Activated T-cell treated with anti-CD3 and anti-CD28 coated beads for 48 hours (primary cell): Measurements from ENCODE around the gene ALDH2.
"Not testable (repeated sequence)": the region's sequence is repeated elsewhere in the genome, so short reads cannot be mapped to it uniquely, and the experiment has no call there.

Experiments used
- DNase-seq: peaks from one replicate; pipeline ENCODE4 v3.0.0-alpha.2; 2020; ENCODE audit warnings: low read depth

ALDH2 gene

DNA sequence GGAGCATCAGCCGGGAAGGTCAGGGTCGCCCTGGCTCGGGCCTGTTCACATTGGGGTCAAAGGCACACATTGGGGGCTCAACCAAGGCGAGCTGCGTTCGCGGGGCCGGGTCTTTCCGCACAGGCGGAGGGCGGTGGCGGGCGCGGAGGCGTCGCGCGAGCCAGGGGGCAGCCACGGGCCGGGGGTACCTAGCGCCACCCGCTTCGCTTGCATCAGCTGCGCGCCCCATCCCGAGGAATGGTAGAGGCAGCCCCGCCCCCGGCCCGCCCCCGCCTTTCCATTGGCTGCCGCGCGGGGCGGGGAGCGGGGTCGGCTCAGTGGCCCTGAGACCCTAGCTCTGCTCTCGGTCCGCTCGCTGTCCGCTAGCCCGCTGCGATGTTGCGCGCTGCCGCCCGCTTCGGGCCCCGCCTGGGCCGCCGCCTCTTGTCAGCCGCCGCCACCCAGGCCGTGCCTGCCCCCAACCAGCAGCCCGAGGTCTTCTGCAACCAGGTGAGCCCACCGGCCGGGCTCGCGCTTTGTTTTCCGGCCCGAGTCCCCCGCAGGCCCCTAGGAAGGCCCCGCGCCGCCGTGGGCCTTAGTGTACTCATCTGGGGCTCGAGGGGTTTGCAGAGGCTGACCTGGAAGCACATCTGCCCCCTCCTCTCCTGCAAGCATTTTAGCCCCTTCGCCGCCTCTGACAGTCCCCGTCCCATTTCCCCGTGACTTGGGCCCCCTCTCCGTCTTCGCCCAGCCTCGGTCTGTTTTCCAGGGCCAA lies at the start of gene ALDH2:
Gene ALDH2 (plus strand): TSS at position 326 of the 754 bp plus-strand sequence. CDS start 50 bp downstream, at position 376.
- peak; percentile 28 for DNase-seq

- not testable (repeated sequence) for DNase-seq
Observed at GRCh38 chr12:111719316-111719715, 47.4 kb upstream of the ALDH2 start.

- DNase-seq = no peak
Observed at GRCh38 chr12:111720457-111720856, 46.3 kb upstream of the ALDH2 start.

GRCh38 chr12:111723646-111724360 lies 42.9 kb upstream of the ALDH2 start:
- DNase-seq = not testable (repeated sequence)

DNA sequence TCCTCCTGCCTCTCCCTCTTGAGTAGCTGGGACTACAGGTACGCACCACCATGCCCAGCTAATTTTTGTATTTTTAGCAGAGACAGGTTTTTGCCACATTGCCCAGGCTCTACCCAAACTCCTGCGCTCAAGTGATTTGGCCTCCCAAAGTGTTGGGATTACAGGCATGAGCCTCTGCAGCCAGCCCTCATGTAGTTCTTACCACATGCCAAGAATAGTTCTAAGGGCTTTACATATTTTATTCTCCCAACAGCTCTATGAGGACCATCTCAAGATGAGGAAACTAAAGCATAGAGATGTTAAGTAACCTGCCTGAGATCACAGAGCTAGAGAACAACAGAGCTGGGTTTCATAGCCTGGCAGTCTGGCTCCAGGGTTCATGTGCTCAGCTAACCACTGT lies 37.9 kb upstream of the ALDH2 start:
- DNase-seq = no peak

DNA sequence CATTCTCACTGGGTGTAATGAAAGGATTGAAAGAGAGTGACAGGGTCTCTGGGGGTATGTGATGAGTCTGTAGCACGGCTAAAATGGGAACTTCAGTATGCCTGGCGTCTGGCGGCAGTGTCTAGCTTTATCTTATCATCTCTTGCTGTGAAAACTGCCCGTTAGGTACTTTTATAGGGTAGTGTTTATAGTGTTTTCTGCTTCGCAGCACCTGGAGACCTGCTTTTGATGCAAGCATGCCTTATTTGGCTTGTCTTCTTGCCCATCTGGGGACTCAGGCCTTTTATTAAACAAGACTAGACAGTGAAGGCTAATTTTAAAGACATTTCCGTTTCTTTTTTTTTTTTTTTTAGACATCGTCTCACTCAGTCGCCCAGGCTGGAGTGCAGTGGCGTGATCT lies 36.3 kb upstream of the ALDH2 start:
- DNase-seq = no peak

DNA sequence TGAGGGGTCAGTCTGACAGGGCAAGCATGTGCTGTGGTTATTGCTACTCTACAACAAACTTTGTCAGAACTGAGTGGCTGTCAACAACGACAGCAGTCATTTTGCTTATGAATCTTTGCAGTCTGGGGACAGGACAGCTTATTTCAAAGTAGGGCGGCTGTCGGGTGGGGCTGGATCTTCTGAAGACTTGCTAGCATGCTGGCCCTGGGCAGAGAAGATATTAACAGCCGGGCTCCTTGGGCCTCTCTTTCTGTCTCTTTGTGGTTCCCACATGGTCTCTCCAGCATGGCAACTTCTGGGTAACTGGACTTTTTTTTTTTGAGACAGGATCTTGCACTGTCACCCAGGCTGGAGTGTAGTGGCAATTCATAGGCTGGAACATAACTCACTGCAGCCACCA lies 33.9 kb upstream of the ALDH2 start:
- no peak for DNase-seq

GRCh38 chr12:111733340-111733915 lies 33.3 kb upstream of the ALDH2 start:
- DNase-seq = no peak

DNA sequence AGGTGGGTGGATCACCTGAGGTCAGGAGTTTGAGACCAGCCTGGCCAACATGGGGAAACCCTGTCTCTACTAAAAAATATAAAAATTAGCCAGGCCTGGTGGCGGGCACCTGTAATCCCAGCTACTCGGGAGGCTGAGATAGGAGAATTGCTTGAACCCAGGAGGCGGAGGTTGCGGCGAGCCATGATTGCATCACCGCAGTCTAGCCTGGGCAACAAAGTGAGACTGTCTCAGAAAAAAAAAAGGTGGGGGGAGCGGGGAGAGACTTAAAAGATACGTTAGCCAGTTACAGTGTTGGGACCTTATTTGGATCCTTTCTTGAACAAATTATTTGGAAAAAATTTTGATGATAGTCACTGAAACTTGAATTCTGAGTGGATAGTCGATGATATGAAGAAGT lies 27.2 kb upstream of the ALDH2 start:
- DNase-seq = not testable (repeated sequence)

GRCh38 chr12:111741235-111741812 lies 25.4 kb upstream of the ALDH2 start:
- no peak for DNase-seq

DNA sequence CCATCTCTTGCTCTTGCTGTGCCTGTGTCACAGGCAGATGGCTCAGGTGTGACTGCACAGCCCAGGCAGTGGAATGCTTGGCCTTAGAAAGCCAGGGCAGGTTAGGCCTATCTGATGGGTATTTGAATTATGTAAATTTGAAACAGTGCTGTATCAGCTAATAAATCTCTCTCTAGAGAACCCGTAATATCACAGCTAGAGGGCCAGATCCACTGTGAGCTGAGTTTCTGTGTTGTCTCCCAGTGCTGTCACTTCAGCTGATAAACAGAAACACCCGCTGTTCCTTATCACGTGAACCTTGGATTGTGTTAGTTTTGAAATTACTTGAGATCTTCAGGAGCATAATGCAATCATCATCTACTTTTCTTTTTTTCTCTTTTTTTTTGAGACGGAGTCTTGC lies 21.5 kb upstream of the ALDH2 start:
- no peak for DNase-seq

DNA sequence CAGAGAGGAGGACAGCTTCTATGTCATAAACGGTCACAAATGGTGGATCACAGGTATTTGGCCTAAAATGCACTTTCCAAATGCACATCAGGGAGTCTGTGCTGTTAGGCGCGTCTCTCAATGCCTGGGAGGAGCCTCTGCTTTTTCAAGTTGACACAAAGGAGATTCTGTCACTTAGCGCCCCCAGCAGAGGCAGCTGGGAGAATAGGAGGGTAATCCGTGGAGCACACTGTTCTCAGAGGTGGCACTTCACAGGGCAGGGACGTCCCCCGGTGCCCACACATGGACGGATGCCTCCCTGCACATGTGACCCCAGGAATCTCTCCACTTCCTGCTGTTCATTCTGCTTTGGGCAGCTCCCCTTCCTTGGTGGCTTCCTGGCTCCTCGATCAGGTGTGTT lies 19.4 kb upstream of the ALDH2 start:
- DNase-seq = no peak

- DNase-seq = no peak
Observed at GRCh38 chr12:111748151-111748672, 18.5 kb upstream of the ALDH2 start.

- no peak for DNase-seq
Observed at GRCh38 chr12:111748867-111749266, 17.9 kb upstream of the ALDH2 start.

GRCh38 chr12:111749391-111749790 lies 17.3 kb upstream of the ALDH2 start:
- no peak for DNase-seq

DNA sequence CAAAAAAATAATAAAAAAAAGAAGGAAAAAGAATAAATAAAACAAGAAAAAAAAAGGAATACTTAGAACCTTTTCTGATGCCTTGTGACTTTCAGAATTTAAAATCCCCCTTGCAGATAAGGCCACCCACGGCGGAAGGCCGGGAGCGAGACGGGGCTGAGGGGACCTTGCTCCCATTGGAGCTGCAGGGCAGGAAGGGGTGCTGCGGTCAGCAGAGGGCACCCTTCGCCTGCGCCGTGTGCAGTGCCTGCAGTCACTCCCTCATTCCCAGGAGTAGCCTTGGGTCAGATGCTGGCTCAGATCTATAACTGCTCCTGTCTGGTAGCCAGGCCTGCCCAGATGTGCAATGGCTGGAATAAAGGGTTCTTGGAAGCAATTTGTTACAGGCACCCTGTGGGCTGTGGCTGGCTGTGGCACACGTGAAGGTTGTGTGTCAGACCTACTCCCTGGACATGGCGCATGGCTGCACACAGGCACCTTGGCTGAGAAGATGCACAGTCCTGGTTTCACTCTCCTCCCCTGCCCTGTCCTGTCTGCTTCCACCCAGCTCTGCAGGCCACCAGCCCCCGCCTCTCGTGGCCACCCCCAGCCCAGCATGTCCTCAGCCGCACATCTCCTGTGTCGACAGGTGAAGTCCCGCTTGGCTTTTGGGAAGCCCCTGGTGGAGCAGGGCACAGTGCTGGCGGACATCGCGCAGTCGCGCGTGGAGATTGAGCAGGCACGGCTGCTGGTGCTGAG lies 13.4 kb upstream of the ALDH2 start:
- DNase-seq = no peak

DNA sequence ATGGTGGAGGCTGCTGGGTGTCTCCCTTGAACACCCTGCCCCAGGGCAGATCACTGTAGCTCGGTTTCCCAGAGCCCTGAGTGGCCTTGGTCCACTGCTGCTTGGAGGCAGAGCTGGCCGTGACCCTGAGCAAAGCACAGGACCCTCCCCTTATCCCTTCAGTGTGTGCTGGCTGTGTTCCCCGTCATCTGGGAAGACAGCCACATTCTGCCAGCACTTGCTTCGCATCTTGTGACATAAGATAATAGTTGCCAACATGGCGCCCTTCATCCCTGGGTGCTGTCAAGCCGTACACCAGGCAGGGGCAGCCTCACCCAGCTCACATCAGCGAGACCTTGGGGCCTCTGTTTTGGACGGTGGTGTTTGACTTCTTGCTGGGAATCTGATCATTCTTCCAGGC lies 12.1 kb upstream of the ALDH2 start:
- no peak for DNase-seq

GRCh38 chr12:111756196-111756595 lies 10.5 kb upstream of the ALDH2 start:
- DNase-seq = no peak

DNA sequence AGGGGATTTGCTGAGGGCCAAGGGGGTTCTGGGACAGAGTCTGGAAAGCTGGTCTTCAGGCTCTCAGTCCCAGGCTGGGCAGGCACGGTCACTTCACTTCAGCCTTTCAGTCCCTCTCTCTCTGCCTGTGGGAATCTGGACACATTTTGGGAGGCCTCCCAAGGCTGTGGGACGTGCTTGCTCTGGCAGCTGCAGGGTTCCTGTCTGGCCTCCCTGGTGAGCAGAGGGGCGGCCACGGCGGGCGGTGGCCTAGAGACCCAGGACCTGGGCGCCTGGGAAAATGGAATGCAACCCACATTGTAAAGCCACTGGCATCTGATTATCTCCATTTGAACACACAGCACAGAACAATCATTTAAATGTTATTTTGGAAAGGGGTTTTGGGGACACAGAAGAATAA lies 10.1 kb upstream of the ALDH2 start:
- no peak for DNase-seq

DNA sequence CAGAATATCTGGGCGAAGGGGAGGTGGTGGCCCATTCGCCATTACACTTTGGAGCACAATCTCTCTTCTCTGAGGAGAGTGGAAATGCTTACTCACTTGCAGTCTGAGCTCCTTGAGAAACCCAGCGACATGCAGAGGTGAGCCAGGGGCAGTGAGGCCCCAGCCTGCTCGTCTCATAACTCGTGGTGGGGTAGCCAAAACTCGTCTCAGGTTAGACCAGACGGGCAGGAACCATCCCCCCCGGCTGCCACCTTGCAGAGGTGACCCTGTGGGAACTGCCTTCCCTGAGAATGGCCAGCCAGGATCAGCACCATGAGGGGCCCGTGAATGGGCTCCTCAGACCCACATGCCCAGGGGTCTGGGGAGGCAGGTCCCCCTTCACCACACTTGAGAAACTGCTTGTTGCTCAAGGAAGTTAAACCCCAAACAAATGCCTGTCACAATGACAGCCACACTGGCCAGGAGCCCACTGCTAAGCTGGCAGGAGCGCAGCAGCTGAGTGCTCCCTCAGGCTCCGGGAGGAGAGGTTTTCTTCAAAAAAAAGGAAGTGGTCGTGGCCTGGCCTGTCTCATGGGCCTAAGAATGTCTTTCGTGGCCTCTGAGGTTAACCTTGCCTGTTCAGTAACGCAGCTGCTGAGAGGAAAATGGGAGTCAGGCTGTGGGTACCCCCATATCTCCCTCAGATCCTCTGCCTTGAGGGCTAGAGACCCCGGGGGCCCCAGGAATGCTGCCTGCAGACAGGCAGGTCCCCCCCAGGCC lies 9.2 kb upstream of the ALDH2 start:
- no peak for DNase-seq

DNA sequence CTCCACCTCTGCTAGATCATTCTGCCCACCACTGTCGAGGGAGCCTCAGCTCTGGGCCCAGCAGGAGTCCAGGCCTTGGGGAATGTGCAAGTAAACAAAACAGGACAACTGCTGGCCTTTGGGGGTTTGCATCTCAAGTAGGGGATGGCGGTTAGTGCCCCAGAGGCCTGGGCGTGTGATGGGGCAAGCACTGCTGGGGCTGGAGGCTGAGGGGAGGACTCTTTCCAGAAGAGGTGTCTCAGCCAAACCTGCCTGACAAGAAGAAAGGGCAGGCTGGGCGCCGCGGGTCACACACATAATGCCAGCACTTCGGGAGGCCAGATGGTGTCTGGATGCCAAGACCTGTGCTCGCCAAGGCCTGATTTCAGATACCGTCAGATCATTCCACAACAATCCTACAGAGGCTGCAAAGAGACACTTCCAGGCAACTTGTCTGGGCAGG lies 8.6 kb upstream of the ALDH2 start:
- no peak for DNase-seq
